NCI-H187 treated with DMSO at 0.1 percent for 48 hours (cell line): Measurements from ENCODE around the gene C1orf159.

Experiments used
- DNase-seq: peaks from one replicate; lab custom pipeline; 2025; lab: John Stamatoyannopoulos, UW

Gene C1orf159

GRCh38 chr1:1037366-1038327, 78.2 kb downstream of the C1orf159 start:
- DNase-seq = no peak

- DNase-seq = no peak
These were observed 80.5 kb downstream of the C1orf159 start for GRCh38 chr1:1035291-1035943.

GRCh38 chr1:1034439-1034781, 81.5 kb downstream of the C1orf159 start:
- DNase-seq = no peak

DNA sequence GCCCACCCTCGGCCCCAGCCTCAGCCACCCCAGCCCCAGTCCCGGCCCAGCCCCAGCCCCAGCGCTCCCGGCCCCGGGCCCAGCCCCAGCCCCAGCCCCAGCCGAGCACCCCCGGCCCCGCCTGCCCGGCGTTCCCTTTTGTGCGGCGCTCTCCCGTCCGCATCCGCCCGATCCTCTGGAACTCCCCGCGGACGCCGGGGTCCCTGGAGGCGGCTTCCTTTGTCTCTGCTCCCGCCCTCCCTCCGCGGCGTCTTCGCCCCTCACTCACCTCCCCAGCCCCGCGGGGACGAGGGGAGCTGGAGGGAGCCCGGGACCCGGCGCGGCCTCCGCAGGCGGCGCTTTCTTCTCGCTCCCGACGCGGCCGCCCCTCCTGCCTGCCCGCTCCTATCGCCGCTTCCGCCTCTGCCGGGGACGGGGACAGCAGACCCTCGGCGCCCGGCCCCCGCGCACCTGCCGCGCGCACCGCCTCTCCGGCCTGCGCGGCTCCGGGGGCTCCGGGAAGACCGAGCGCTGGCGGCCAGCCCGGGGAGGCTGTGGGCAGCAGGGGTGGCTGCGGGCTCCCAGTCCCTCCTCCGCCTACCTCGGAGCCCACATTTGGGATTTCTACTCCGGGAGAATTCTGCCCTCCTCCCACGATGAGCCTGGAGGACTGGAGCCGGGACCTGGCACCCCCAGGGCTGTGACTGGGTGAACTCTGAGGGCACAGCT, 82.0 kb downstream of the C1orf159 start:
- DNase-seq = no peak

DNA sequence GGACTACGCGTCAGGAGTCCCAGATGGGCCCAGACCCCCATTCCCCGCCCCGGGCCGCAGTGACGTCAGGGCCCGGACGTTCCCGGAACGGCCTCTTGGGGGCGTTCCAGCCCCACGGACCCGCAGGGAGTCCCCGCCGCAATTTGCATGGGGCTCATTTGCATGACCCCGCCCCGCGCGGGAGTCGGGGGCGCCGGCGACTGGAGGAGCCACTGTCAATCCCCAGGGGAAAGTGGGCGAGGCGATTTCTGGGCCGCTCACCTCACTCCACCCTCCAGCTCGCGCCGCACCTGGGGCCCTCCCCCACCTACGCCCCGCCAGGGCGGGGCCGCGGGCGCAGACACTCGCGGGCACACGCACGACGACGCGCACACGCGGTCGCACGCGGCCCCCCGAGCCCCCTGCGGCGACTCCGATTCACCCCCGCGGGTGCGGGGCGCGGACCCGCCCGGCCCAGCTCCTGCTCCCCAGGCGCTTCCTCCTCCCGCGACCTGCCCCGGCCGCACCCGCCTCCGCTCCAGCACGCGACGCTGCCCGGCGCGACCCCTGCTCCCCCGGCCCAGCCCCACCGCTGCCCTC, 82.8 kb downstream of the C1orf159 start:
- DNase-seq = peak; percentile 62

DNA sequence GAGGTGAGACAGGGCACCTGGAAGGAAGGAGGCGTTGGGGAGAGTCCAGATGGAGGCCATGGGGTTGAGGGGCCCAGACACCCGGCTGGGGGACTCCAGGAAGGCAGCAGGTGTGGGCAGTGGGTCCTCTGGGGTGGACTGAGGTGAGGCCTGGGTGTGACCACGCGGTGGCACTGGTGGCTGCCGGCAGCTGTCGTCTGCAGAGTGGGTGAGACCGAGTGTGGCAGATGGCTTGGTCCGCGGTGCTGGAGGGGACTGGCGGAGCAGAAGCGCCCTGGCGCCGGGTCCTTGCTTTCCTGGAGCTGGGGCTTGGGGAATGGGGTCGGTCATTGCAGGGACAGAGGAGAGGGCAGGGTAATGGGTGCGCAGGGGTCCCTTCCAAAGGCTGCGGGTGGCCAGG, 83.5 kb downstream of the C1orf159 start:
- DNase-seq = no peak
